ENCODE results near the gene EDRF1. TPM values are rescaled to one million over a fixed set of nuclear protein-coding genes. Genes with fewer than 3 reads are reported as not detected.

Gene EDRF1
- total RNA-seq, 1 donor from 2014 or later, result 47.4 TPM

- no peaks in the 10 kb centered on the region for H3K27me3 Mint-ChIP-seq
- no peak overlapping the region for H3K27ac Mint-ChIP-seq
These were observed 63.1 kb downstream of the EDRF1 start for GRCh38 chr10:125782616-125783015.

GRCh38 chr10:125783408-125783807, 63.9 kb downstream of the EDRF1 start:
- no peaks in the 10 kb centered on the region for H3K36me3 Mint-ChIP-seq (ENCODE audit: insufficient read depth)

More at GRCh38 chr10:125782616-125783015, 63.1 kb downstream of the EDRF1 start:
- H3K9me3 Mint-ChIP-seq (ENCODE audit: low read depth), result peaks cover 5% of the 10 kb centered on the region
- DNase-seq (ENCODE audit: low spot score, unreplicated experiment), result no peak
- TF ChIP-seq, protein P1, sequence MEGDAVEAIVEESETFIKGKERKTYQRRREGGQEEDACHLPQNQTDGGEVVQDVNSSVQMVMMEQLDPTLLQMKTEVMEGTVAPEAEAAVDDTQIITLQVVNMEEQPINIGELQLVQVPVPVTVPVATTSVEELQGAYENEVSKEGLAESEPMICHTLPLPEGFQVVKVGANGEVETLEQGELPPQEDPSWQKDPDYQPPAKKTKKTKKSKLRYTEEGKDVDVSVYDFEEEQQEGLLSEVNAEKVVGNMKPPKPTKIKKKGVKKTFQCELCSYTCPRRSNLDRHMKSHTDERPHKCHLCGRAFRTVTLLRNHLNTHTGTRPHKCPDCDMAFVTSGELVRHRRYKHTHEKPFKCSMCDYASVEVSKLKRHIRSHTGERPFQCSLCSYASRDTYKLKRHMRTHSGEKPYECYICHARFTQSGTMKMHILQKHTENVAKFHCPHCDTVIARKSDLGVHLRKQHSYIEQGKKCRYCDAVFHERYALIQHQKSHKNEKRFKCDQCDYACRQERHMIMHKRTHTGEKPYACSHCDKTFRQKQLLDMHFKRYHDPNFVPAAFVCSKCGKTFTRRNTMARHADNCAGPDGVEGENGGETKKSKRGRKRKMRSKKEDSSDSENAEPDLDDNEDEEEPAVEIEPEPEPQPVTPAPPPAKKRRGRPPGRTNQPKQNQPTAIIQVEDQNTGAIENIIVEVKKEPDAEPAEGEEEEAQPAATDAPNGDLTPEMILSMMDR (IDR thresholded peaks at IDR 0.05; ENCODE audit: unreplicated experiment), result no peak
- H3K36me3 Mint-ChIP-seq (ENCODE audit: insufficient read depth), result no peaks in the 10 kb centered on the region
- no peaks in the 10 kb centered on the region for H3K4me1 Mint-ChIP-seq (ENCODE audit: low read depth)
- H3K4me3 Mint-ChIP-seq (ENCODE audit: low read depth), result no peak overlapping the region

DNA sequence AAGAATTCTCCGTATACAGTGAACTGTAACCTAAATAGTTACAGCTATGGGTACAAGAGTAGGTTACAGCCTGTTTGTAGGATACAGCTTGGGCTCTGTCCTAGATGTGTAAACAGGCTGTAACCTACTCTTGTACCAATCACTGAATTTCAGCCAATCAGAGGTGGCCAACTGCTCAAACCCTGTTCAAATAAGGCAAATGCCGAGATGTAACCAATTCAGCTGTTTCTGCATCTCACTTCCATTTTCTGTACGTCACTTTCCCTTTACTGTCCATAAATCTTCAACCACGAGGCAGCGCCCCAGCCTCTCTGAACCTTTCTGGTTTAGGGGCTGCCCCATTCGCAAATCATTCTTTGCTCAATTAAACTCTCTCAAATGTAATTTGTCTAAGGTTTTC, 64.4 kb downstream of the EDRF1 start:
- Mint-ChIP-seq H3K4me3 (ENCODE audit: low read depth) (no peak overlapping the region), H3K4me1 (ENCODE audit: low read depth) (no peaks in the 10 kb centered on the region), H3K36me3 (ENCODE audit: insufficient read depth) (no peaks in the 10 kb centered on the region), H3K9me3 (ENCODE audit: low read depth) (peaks cover 4% of the 10 kb centered on the region), H3K27ac (no peak overlapping the region), H3K27me3 (no peaks in the 10 kb centered on the region)
- TF ChIP-seq, protein P1 (IDR thresholded peaks at IDR 0.05; ENCODE audit: unreplicated experiment), result no peak
- DNase-seq (ENCODE audit: low spot score, unreplicated experiment), result no peak

More at GRCh38 chr10:125783408-125783807, 63.9 kb downstream of the EDRF1 start:
- H3K4me3 Mint-ChIP-seq (ENCODE audit: low read depth), result no peak overlapping the region
- no peaks in the 10 kb centered on the region for H3K27me3 Mint-ChIP-seq
- no peak overlapping the region for H3K27ac Mint-ChIP-seq
- no peak for DNase-seq (ENCODE audit: low spot score, unreplicated experiment)
- H3K4me1 Mint-ChIP-seq (ENCODE audit: low read depth), result no peaks in the 10 kb centered on the region
- TF ChIP-seq, protein P1 (IDR thresholded peaks at IDR 0.05; ENCODE audit: unreplicated experiment), result no peak
- H3K9me3 Mint-ChIP-seq (ENCODE audit: low read depth), result peaks cover 5% of the 10 kb centered on the region

DNA sequence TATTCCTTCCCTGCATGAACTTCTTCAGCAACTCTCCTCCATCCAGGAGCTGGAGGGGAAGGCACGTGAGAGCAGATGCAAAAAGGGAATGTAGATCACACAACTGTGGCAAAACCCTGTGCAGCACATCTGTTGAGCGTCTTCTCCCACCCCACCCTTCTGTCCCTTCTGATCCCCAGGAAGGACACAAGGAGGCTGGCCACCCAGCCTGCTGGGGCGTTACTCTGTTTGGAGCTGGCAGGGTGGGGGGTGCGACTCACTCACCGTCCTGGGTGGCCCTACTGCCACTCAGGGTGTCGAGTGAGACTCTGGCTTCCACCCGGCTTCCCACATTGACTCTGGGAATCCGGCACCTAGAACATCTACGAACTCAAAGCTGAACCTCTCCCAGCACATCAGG, 66.3 kb downstream of the EDRF1 start:
- TF ChIP-seq, protein P1 (IDR thresholded peaks at IDR 0.05; ENCODE audit: unreplicated experiment), result no peak
- no peak overlapping the region for H3K4me3 Mint-ChIP-seq (ENCODE audit: low read depth)
- H3K27ac Mint-ChIP-seq, result no peak overlapping the region
- no peaks in the 10 kb centered on the region for H3K4me1 Mint-ChIP-seq (ENCODE audit: low read depth)
- no peaks in the 10 kb centered on the region for H3K27me3 Mint-ChIP-seq
- no peaks in the 10 kb centered on the region for H3K9me3 Mint-ChIP-seq (ENCODE audit: low read depth)
- DNase-seq (ENCODE audit: low spot score, unreplicated experiment), result no peak
- peaks cover 3% of the 10 kb centered on the region for H3K36me3 Mint-ChIP-seq (ENCODE audit: insufficient read depth)

DNA sequence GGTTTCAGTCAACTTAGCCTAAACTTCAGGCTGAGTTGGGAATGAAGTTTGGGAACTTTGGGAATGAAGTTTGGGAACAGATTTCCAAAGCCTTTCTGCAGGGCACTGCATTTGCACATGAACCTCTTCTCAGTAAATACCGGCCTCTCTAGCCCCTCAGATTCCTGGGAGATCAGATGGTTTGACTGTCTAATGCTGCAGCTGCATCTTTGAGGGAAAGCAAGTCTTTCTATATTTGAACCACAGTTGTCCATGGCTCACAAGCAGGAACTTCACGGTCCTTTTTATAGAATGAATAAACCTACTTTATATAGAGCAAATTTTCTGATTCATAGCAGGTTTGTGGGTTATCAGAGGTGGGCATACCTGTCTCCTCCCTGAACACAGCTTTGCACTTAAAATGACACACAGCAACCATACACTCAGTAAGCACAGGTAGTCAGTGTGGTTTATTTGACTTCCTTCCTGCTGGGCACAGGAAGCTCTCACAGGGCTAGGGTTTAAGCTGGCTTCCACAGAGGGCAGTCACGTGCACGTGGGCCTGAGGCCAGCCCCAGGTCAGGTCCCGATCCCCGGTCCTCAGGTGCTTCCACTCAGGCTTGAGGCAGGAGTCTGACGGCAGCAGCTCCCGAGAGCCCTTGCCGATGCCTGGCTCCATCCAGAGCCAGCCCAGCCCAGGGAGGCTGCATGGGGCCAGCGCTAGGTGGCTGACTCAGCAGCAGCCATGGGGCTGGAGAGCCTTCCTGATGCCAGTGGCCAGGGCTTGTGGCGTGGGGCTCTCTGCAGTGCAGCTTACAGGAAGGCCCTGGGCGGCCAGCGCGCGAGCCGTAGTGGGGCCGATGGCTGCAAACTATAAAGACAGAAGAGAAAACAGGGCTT, 68.9 kb downstream of the EDRF1 start:
- Mint-ChIP-seq H3K27me3 (no peaks in the 10 kb centered on the region), H3K27ac (no peak overlapping the region), H3K4me1 (ENCODE audit: low read depth) (no peaks in the 10 kb centered on the region), H3K4me3 (ENCODE audit: low read depth) (no peak overlapping the region), H3K36me3 (ENCODE audit: insufficient read depth) (peaks cover 14% of the 10 kb centered on the region), H3K9me3 (ENCODE audit: low read depth) (no peaks in the 10 kb centered on the region)
- TF ChIP-seq, protein P1 (IDR thresholded peaks at IDR 0.05; ENCODE audit: unreplicated experiment), result no peak
- no peak for DNase-seq (ENCODE audit: low spot score, unreplicated experiment)
